GM23248 (cell line): ENCODE data around the gene TSHZ2.

Experiments used
- EZH2 ChIP-seq: fragments of 200-600 bp; sonication (generic); IDR thresholded peaks from 2 replicates; pipeline ENCODE4 v1.6.1; 2018; ENCODE audit warnings: antibody characterized with exemption, mild to moderate bottlenecking; ENCODE audit not compliant: insufficient read depth, poor library complexity, severe bottlenecking
- EZH2phosphoT487 ChIP-seq: fragments of 200-600 bp; sonication (generic); IDR thresholded peaks from 2 replicates; pipeline ENCODE4 v1.6.1; 2018; ENCODE audit warnings: antibody characterized with exemption, moderate library complexity, mild to moderate bottlenecking, low read depth; ENCODE audit not compliant: insufficient read depth

GRCh38 chr20:53103124-53103523, 131.0 kb downstream of the TSHZ2 start:
- TF ChIP-seq EZH2phosphoT487 (no peak), EZH2 (no peak)
